NCI-H1694 (cell line): Measurements from ENCODE around the gene SEC61A1.

Experiments used
- DNase-seq: peaks from one replicate; lab custom pipeline; 2025; lab: John Stamatoyannopoulos, UW

The SEC61A1 gene

GRCh38 chr3:128078322-128078721 lies 26.1 kb downstream of the SEC61A1 start:
- no peak for DNase-seq

- no peak for DNase-seq
Observed at GRCh38 chr3:128078875-128079274, 26.6 kb downstream of the SEC61A1 start.

DNA sequence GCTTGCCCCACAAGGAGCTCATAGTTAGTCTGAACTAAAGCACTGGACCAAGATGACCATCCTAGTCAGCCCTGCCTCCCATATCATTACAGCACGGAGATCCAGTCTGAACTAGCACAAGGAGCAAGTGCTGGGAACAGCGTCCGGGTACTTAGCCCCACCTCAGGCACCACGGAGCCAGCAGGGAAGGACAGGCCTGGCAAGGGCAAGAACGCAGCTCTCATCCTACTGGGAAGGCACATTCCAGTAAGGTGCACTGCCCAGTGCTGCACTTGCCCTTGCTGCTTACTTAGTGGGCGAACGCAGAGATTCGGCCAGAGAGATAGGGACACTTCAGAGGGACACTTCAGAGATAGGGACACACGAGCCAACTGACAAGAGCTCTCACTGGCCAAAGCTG lies 27.6 kb downstream of the SEC61A1 start:
- no peak for DNase-seq

- no peak for DNase-seq
Observed at GRCh38 chr3:128080323-128081080, 28.3 kb downstream of the SEC61A1 start.

GRCh38 chr3:128081226-128081625 lies 29.0 kb downstream of the SEC61A1 start:
- no peak for DNase-seq

DNA sequence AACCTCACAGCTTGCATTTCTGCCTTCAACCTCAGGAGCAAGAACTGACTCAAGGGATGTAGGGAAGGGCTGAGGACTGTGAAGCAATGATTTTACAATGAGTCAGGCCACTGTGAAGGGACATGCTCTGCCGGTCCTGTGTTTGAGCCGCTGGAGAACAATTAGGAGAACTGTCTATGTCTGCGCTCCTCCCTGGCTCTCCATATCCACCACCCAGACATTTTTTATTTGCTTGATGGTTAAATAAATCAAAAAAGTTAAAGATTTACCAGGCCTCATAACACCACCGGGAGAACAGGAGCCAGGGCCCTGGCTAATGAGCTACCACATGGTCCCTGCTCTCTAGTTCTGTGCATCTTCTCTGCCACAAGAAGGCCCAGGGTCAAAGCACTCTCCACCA lies 29.6 kb downstream of the SEC61A1 start:
- DNase-seq, result no peak

GRCh38 chr3:128082546-128082945 lies 30.3 kb downstream of the SEC61A1 start:
- no peak for DNase-seq

- no peak for DNase-seq
Observed at GRCh38 chr3:128083396-128083795, 31.2 kb downstream of the SEC61A1 start.

DNA sequence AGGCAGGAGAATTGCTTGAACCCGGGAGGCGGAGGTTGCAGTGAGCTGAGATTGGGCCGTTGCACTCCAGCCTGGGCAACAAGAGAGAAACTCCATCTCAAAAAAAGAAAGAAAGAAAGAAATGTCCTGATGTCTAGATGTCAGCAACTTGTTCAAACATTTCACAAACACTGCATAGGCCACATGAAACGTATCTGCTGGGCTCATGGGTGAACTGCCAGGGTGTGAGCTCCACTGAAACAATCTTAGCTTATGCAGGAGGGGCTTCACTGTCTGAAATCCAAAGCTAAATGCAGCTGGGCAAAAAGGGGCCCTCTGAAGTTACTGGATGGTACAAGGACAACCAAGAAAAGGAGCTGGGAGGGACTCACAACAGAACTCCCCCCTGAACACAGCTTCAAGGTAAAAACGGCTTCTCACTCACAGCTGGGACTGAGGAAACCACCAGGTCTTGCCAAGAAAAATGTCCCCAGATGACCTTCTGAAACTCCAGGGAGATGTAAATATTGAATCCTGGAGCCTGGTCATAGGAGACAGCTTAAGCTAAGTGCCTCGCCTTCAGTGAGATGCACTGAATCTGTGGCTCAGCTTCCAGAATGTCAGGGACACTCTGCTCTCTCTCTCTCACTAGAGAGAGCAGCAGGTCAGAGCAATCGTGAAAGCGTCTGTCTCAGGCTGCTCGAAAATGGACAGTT lies 31.9 kb downstream of the SEC61A1 start:
- no peak for DNase-seq

DNA sequence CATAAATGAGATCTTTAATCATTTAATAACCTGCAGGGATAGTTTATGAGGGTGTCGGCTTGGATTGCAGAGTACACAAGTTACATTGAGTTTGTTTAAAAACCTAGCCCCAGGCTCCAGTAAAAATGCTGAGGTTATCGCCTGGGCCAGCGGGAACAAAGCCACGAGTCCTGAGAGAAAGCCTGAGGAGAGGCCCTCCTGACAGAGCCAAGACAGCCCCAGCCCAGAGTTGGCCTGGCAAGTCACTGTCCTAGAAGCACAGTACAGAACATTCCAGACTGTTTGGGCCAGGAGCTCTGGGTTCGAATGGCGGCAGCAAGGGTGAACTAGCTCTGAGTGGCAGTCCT lies 32.4 kb downstream of the SEC61A1 start:
- no peak for DNase-seq

DNA sequence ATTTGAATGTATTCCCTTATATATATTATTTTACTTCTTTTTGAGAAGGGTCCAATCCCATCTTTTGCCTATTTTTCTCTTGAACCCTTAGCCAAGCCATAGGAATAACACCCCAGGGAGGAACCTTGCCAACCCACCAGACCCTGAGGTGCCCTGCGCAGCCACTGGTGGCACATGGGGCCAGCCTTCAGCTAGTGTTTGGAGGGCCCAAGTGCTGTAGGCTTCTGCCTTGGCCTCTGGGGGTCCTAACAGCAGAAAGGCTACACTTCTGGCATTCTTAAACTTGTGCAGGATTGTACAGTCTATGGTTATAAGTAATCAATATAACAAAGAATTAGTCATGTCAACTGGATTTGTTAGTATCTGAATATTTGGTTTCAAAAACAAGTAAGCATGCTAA lies 36.9 kb downstream of the SEC61A1 start:
- DNase-seq, result no peak

- no peak for DNase-seq
Observed at GRCh38 chr3:128091586-128091985, 39.3 kb downstream of the SEC61A1 start.

DNA sequence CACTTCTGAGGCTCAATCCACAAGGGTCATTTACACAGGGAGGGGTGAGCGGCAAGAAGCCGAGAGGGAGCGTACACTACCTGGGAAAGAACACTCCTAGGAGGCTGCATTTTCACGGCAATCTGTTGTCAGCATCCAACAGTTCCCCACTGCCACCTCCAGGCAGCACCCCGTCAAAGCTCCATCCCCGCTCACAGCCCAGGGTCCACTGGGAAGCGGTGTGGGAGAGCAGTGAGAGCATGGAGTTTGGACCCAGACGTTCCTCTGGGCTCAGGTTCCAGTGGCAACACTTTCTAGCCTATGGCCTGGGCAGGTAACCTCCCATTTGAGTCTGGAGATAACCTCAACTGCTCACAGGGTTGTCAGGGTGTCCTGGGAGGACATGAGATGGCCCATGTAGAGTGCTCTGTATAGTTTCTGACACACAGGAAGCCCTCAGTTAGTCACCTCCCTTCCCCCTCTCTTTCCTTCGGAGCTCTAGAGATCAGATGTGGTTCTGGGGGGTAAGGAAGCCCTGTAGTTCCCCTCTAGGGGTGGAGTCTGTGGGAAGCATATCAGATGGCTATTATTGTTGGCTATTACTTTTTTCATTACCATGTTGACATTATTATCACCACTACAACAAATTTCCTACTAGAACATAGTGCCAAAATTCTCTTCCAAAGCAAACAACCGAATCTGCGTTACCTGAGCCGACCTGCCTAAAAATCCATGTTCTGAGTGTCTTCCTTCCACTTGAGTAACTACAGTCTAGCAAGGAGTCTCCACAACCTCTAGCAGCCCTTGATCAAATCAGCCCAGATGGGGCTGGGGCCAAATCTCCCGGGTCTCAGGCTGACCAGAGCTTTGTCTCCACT lies 42.3 kb downstream of the SEC61A1 start:
- no peak for DNase-seq

- DNase-seq, result peak; percentile 95
Observed at GRCh38 chr3:128095222-128095703, 43.0 kb downstream of the SEC61A1 start.

- no peak for DNase-seq
Observed at GRCh38 chr3:128098234-128098633, 46.0 kb downstream of the SEC61A1 start.

DNA sequence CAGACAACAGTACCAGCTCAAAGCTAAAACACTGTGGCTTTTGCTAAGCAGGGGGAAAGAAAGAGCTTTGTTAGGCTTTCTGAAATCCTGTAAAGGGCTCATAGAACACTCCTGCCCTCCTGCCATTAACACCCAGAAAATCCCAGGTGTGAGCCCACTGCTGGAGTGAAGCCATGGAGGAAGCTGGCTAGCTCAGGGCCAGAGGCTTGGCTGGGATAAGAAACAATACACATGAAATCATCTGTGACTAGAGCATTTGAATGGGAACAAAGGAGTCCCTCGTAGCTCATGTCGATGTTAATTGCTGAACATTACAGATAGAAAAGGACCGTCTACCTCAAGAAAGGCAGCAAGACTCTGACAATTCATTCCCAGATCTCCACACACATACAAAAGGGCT lies 47.9 kb downstream of the SEC61A1 start:
- DNase-seq, result no peak

GRCh38 chr3:128100638-128101037 lies 48.4 kb downstream of the SEC61A1 start:
- DNase-seq, result no peak

- DNase-seq, result no peak
Observed at GRCh38 chr3:128103136-128103676, 51.0 kb downstream of the SEC61A1 start.

DNA sequence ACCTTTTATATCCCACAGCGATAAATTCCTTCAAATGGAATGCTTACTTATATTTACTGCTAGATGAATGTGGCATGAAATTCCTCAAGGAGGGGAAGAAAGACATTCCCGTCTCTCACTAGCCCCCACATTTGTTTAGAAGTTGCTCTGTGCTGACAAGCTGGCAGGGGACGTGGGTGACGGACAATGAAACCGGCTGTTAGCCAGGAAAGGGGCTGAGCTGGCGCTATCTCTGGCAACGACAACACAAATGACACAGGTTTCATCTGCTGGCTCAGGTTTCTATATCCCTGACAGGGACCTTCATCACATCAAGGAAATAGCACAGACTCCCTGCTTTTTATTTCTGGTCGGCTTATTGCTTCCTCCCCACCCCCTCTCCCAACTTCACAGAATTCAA lies 55.6 kb downstream of the SEC61A1 start:
- no peak for DNase-seq

DNA sequence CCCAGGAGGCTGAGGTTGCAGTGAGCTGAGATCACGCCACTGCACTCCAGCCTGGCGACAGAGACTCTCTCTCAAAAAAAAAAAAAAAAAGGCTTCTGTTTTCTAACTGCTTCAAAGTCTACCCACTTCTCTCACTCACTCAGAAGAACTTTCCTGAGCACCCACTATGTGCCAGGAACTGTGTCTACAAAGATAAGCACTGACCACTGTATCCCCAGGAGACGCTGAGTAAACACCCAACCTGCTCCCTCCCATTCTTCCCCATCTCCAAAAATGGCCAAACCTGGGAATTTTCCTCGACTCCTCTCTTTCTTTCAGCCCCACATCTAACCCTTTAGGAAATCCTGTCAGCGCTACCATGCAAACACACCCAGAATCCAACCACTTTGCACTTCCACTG lies 58.9 kb downstream of the SEC61A1 start:
- DNase-seq, result no peak

DNA sequence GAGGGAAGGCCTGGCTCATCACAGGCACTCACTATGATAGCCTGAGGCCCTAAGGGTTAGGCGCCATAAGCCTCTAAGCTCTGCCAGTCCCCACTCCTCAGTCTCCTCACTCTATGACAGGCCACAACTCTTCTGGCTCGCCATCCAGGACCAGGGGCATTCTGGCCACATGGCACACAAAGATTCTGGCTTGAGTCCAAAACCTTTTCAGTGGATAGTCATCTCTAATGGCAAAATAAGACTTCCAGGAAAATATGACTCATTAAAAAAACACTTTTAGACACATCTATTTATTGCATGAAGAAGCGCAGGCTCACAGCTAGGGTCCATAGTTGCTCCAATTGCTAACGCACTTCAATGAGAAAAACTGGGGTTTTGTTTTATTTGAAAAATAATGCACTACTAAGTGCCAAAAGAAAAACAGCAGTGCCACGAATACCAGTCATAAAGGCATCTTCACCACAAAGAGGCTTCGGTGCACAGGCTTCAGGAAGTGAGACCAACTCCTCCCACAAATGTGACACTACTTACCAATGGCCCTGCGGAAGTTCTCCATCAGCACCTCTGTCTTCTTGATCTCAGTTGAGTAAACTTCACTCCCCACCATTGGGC lies 60.2 kb downstream of the SEC61A1 start:
- no peak for DNase-seq
